GOT3 (cell line): ENCODE measurements around the gene FBXL13.
"Not testable (repeated sequence)": the region's sequence is repeated elsewhere in the genome, so short reads cannot be mapped to it uniquely, and the experiment has no call there.

Source experiments
- DNase-seq: peaks from one replicate; lab custom pipeline; 2025; ENCODE audit warnings: mixed read lengths; lab: John Stamatoyannopoulos, UW

The FBXL13 gene

GRCh38 chr7:103023578-103023977 lies 51.0 kb downstream of the FBXL13 start:
- not testable (repeated sequence) for DNase-seq

GRCh38 chr7:103021490-103021889 lies 53.1 kb downstream of the FBXL13 start:
- not testable (repeated sequence) for DNase-seq

GRCh38 chr7:103020876-103021275 lies 53.7 kb downstream of the FBXL13 start:
- DNase-seq, result not testable (repeated sequence)

GRCh38 chr7:103018295-103018694 lies 56.3 kb downstream of the FBXL13 start:
- DNase-seq, result not testable (repeated sequence)

DNA sequence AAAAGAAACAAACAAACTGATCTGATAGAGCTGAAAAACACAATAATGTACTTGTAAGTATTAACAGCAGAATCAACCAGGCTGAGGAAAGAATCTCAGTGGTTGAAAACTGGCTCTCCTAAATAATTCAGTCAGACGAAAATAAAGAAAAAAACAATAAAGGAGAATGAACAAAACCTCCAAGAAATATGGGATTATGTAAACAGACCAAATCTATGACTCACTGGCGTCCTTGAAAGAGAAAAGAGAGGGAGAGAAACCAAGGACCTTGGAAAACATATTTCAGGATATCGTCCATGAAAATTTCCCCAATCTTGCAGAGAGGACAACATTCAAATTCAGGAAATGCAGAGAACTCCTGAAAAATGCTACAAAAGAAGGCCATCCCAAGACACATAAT lies 62.9 kb downstream of the FBXL13 start:
- no peak for DNase-seq

DNA sequence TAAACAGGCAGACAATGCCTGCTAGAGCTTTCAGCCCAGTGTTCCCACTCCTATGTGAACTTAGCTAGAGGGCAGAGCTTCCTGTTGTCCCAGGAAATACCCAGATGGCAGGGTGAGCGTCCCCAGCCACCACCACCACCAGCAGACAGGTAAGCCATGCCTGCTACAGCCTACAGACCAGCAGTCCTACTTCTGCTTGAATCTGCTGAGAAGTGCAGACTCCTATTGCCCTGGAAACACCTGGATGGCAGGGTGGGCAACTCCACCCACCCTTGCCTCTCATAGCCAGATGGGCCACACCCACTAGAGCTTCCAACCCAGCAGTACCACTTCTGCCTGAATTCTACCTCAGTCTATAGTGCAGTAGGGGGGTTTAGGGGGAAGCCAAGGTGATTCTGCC lies 64.4 kb downstream of the FBXL13 start:
- no peak for DNase-seq

DNA sequence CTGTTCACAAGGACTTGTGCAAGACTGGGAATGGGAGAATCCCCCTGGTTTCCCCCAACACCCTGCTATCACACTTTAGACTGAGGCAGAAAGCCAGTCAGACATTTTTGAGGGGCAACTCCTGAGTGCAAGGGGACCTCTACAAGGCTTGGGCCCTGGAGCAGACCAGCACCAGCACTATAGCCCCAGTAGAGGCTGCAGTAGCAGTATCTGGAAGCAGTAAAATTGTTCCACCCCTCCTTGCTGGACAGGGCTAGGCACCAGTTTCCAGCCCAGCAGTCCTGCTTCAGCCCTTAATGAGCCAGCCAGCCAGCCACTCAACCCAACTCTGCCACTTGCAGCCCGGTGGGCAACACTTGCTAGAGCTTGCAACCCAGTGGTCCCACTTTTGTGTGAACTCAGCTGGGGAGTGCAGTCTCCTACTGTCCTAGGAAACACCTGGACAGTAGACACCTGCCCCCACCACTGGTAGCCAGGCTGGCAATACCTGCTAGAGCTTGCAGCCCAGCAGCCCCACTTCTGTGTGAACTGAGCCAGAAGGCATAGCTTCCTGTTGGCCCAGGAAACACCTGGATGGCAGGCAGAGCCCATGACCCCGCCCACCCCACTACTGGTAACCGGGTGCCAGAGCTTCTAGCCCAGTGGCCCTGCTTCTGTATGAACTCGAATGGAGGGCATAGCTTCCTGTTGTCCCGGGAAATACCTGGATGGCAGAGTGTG lies 65.0 kb downstream of the FBXL13 start:
- DNase-seq, result no peak

- DNase-seq, result no peak
Observed at GRCh38 chr7:103003004-103003403, 71.6 kb downstream of the FBXL13 start.

- no peak for DNase-seq
Observed at GRCh38 chr7:103001210-103001609, 73.4 kb downstream of the FBXL13 start.

GRCh38 chr7:102996957-102997356 lies 77.6 kb downstream of the FBXL13 start:
- DNase-seq, result no peak

DNA sequence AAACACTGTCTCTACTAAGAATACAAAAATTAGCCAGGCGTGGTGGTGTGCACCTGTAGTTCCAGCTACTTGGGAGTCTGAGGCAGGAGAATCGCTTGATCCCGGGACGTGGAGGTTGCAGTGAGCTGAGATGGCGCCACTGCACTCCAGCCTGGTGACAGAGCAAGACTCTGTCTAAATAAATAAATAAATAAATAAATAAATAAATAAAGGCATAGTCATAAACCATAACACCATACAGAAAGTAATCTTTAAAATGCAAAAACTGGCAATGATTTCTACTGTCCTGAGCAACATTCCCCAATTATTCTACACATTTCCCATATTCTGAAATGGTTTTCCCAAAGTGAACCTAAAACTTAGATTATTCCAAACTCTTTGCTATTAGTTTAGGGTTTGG lies 79.0 kb downstream of the FBXL13 start:
- not testable (repeated sequence) for DNase-seq

DNA sequence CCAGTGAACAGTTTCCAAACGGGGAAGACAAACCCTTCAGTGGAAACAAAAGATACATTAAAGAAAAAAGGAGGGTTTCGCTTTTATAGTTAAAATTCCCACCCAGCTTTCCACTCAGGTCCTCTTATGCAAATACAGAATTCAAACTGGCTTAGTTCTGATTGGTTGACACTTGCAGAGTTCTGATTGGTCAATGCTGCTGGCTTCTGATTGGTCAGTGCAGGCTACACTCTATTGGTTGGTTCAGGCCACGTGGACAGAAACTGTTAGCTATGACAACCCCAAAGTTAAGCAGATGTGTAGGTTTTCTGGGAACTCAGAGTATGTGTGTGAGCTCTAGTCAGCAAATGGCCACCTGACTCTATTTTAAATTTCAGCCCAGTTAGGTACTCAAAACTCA lies 80.0 kb downstream of the FBXL13 start:
- DNase-seq, result no peak

- DNase-seq, result no peak
Observed at GRCh38 chr7:102993718-102994029, 80.9 kb downstream of the FBXL13 start.

- no peak for DNase-seq
Observed at GRCh38 chr7:102992938-102993717, 81.5 kb downstream of the FBXL13 start.

DNA sequence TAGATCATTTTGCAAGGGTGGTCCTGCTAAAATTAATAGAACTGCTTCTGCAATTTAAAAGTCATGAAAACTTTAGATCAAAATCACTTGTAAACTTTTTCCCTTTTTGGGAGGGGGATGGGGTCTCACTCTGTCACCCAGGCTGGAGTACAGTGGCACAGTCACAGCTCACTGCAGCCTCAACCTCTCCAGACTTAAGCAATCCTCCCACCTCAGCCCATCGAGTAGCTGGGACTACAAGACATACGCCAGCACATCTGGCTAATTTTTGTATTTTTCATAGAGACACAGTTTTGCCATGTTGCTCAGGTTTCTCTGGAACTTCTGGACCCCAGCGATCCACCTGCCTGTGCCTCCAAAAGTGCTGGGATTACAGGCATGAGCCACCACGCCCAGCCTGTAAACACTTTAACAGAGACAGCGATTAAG lies 82.1 kb downstream of the FBXL13 start:
- DNase-seq, result no peak

- no peak for DNase-seq
Observed at GRCh38 chr7:102991540-102992214, 82.9 kb downstream of the FBXL13 start.

- no peak for DNase-seq
Observed at GRCh38 chr7:102991077-102991539, 83.5 kb downstream of the FBXL13 start.

DNA sequence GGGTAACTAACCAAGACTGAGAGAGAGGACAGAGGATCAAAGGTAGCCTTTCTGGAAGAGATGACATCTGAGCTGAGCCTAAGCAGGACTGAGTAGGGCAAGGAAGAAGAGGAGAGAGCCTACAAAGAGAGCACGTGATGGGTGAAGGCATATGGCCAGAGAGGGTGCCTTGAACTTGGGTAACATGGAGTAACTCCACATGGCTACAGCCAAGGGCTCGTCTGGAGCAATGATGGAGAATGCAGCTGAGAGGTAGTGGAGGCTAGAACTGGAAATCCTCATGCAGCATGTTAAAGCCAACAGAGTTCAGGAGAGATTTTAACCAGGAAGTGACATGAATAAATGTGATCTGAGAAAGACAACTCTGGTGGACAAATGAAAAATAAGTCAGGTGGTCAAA lies 84.0 kb downstream of the FBXL13 start:
- no peak for DNase-seq

- no peak for DNase-seq
Observed at GRCh38 chr7:102988631-102989560, 85.7 kb downstream of the FBXL13 start.

GRCh38 chr7:102988088-102988487 lies 86.5 kb downstream of the FBXL13 start:
- no peak for DNase-seq

- no peak for DNase-seq
Observed at GRCh38 chr7:102985176-102985783, 89.3 kb downstream of the FBXL13 start.
